ENCODE measurements around the gene SMAD6. TPM values are rescaled to one million over a fixed set of nuclear protein-coding genes. Genes with fewer than 3 reads are reported as not detected.

Gene SMAD6
- polyA plus RNA-seq, 1 donor from 2014 or later = 0.16 TPM

- H3K4me2 ChIP-seq (ENCODE audit: low read length) = no peak overlapping the region
- H3K27ac ChIP-seq (ENCODE audit: low read length) = no peak overlapping the region
These were observed 113.3 kb downstream of the SMAD6 start for GRCh38 chr15:66815318-66815717.

GRCh38 chr15:66816201-66816600 lies 114.2 kb downstream of the SMAD6 start:
- Histone ChIP-seq H3K9me2 (ENCODE audit: insufficient read depth, low read length) (no peaks in the 10 kb centered on the region), H3K4me2 (ENCODE audit: low read length) (no peak overlapping the region), H4K20me1 (ENCODE audit: insufficient read depth) (no peaks in the 10 kb centered on the region), H3K9ac (ENCODE audit: low read length) (no peak overlapping the region), H3F3A (ENCODE audit: insufficient read depth, low read length, poor library complexity, severe bottlenecking) (no peaks in the 10 kb centered on the region), H3K27me3 (ENCODE audit: insufficient read depth, low read depth, low read length) (no peaks in the 10 kb centered on the region), H3K27ac (ENCODE audit: low read length) (no peak overlapping the region), H2AFZ (ENCODE audit: low read depth, low read length) (no peak overlapping the region), H3K4me3 (ENCODE audit: low read length) (no peak overlapping the region), H3K36me3 (ENCODE audit: insufficient read depth, low read length) (no peaks in the 10 kb centered on the region), H3K79me2 (replicated peaks; ENCODE audit: insufficient read depth, low read length) (no peaks in the 10 kb centered on the region), H3K9me3 (ENCODE audit: low read length) (no peaks in the 10 kb centered on the region)
- TF ChIP-seq MXI1 (conservative IDR thresholded peaks at IDR 0.05; ENCODE audit: poor library complexity, severe bottlenecking) = no peak
- no peak for TF ChIP-seq SMC3 (conservative IDR thresholded peaks at IDR 0.05; ENCODE audit: poor library complexity)
- TF ChIP-seq CTCF (IDR thresholded peaks at IDR 0.05; ENCODE audit: poor library complexity, severe bottlenecking) = no peak
- TF ChIP-seq RAD21 (conservative IDR thresholded peaks at IDR 0.05) = no peak
- TF ChIP-seq POLR2AphosphoS5 (IDR thresholded peaks at IDR 0.05) = no peak
- TF ChIP-seq EZH2 (IDR thresholded peaks at IDR 0.05; ENCODE audit: borderline replicate concordance, insufficient read depth, low read length, poor library complexity, severe bottlenecking) = no peak
- no peak for TF ChIP-seq EP300 (conservative IDR thresholded peaks at IDR 0.05; ENCODE audit: poor library complexity, severe bottlenecking)
- TF ChIP-seq TAF1 (IDR thresholded peaks at IDR 0.05; ENCODE audit: low read depth) = no peak

More at GRCh38 chr15:66815318-66815717, 113.3 kb downstream of the SMAD6 start:
- Histone ChIP-seq H3K4me3 (ENCODE audit: low read length) (no peak overlapping the region), H3K9ac (ENCODE audit: low read length) (no peak overlapping the region), H3K36me3 (ENCODE audit: insufficient read depth, low read length) (no peaks in the 10 kb centered on the region), H4K20me1 (ENCODE audit: insufficient read depth) (no peaks in the 10 kb centered on the region), H3K79me2 (replicated peaks; ENCODE audit: insufficient read depth, low read length) (no peaks in the 10 kb centered on the region), H3K27me3 (ENCODE audit: insufficient read depth, low read depth, low read length) (no peaks in the 10 kb centered on the region), H2AFZ (ENCODE audit: low read depth, low read length) (no peak overlapping the region), H3K9me2 (ENCODE audit: insufficient read depth, low read length) (no peaks in the 10 kb centered on the region), H3F3A (ENCODE audit: insufficient read depth, low read length, poor library complexity, severe bottlenecking) (no peaks in the 10 kb centered on the region), H3K9me3 (ENCODE audit: low read length) (no peaks in the 10 kb centered on the region)
- TF ChIP-seq MXI1 (conservative IDR thresholded peaks at IDR 0.05; ENCODE audit: poor library complexity, severe bottlenecking) (no peak), CTCF (IDR thresholded peaks at IDR 0.05; ENCODE audit: poor library complexity, severe bottlenecking) (no peak), SMC3 (conservative IDR thresholded peaks at IDR 0.05; ENCODE audit: poor library complexity) (no peak), RAD21 (conservative IDR thresholded peaks at IDR 0.05) (no peak), EZH2 (IDR thresholded peaks at IDR 0.05; ENCODE audit: borderline replicate concordance, insufficient read depth, low read length, poor library complexity, severe bottlenecking) (no peak), REST (IDR thresholded peaks at IDR 0.05; ENCODE audit: borderline replicate concordance) (no peak), TAF1 (IDR thresholded peaks at IDR 0.05; ENCODE audit: low read depth) (no peak), POLR2AphosphoS5 (IDR thresholded peaks at IDR 0.05) (no peak), EP300 (conservative IDR thresholded peaks at IDR 0.05; ENCODE audit: poor library complexity, severe bottlenecking) (no peak)

Data from neural cell (in vitro differentiated cells).